HCT116 (cell line): Measurements from ENCODE around the gene TCEA2. TPM values are rescaled to one million over a fixed set of nuclear protein-coding genes. Genes with fewer than 3 reads are reported as not detected.

Experiments
- ATAC-seq: fragments of 200-7000 bp; cut with Tn5 transposase; 2 replicates; pipeline ENCODE4 v1.9.1; 2020; ENCODE audit warnings: mild to moderate bottlenecking, moderate library complexity
- BruUV-seq: library from RNA; stranded (reverse); fragments of 400-500 nt; replicated peaks from 2 replicates; lab custom pipeline; 2021; lab: Mats Ljungman, UMichigan
- CTCF ChIA-PET: fragments of 300-600 bp; sonication (Branson Sonifier 250); formaldehyde crosslinking; loops from one replicate; lab custom pipeline; 2021; ENCODE audit warnings: antibody characterized with exemption; lab: Charles Lee
- POLR2A ChIA-PET: fragments of 300-600, 350-600 bp; sonication (Branson Sonifier 250); formaldehyde crosslinking; loops from one replicate; lab custom pipeline; 2021; ENCODE audit warnings: antibody characterized with exemption; lab: Charles Lee
- RAD21 ChIA-PET, 2 experiments: fragments of 300-600 bp; sonication (Branson Sonifier 250); formaldehyde crosslinking; loops; one replicate each; lab custom pipeline; 2023; ENCODE audit warnings: low total read pairs in 2 of 2; ENCODE audit not compliant: uncharacterized antibody in 2 of 2, unreplicated experiment in 2 of 2, low non-redundant PET in 1 of 2; lab: Charles Lee
- DNase-seq: peaks from one replicate; pipeline ENCODE4 v3.0.0-alpha.2; 2010; ENCODE audit warnings: low read depth, low spot score
- H2AFZ ChIP-seq: fragments of 200-600 bp; shearing (Covaris generic), sonication (generic); 2 replicates; pipeline ENCODE4 v1.6.1; 2017; ENCODE audit warnings: low read depth, mixed run types, mixed read lengths, antibody characterized with exemption, low read length; ENCODE audit not compliant: poor library complexity, severe bottlenecking
- H3K27ac ChIP-seq: 2 replicates; pipeline ENCODE4 v1.5.1; 2012; ENCODE audit warnings: low read depth, low read length
- H3K27me3 ChIP-seq: fragments of 200-600 bp; sonication (generic); 2 replicates; pipeline ENCODE4 v1.6.1; 2016; ENCODE audit warnings: mixed run types, low read length, mixed read lengths; ENCODE audit not compliant: insufficient read depth
- H3K36me3 ChIP-seq, 2 experiments: fragments of 200-500 bp in 1 of 2; fragments of 200-600 bp in 1 of 2; sonication (Bioruptor generic) in 1 of 2; sonication (generic) in 1 of 2; 2 replicates each; pipeline versions ENCODE4 v1.5.1 to v1.6.1; 2014 to 2016; ENCODE audit warnings: low read length in 2 of 2, inconsistent platforms in 1 of 2, mixed read lengths in 1 of 2, mixed run types in 1 of 2; ENCODE audit not compliant: insufficient read depth in 2 of 2, control insufficient read depth in 1 of 2
- H3K4me1 ChIP-seq, 2 experiments: fragments of 200-600 bp in 1 of 2; sonication (generic) in 1 of 2; 2 replicates each; pipeline versions ENCODE4 v1.5.1 to v1.6.1; 2012 to 2017; ENCODE audit warnings: low read length in 2 of 2, inconsistent platforms in 1 of 2, mild to moderate bottlenecking in 1 of 2, mixed read lengths in 1 of 2, mixed run types in 1 of 2, moderate library complexity in 1 of 2; ENCODE audit not compliant: insufficient read depth in 2 of 2, control insufficient read depth in 1 of 2
- H3K4me2 ChIP-seq: fragments of 200-600 bp; sonication (generic); 2 replicates; pipeline ENCODE4 v1.6.1; 2017; ENCODE audit warnings: mixed run types, low read length, mixed read lengths
- H3K4me3 ChIP-seq, 2 experiments: fragments of 200-600 bp in 1 of 2; sonication (generic) in 1 of 2; replicated peaks in 1 of 2; 2 replicates each; pipeline ENCODE4 v1.5.1; 2011 to 2016; ENCODE audit warnings: low read length in 2 of 2, control low read depth in 1 of 2, low read depth in 1 of 2, mild to moderate bottlenecking in 1 of 2, mixed read lengths in 1 of 2, mixed run types in 1 of 2
- H3K79me2 ChIP-seq: fragments of 200-600 bp; sonication (generic); 2 replicates; pipeline ENCODE4 v1.6.1; 2017; ENCODE audit warnings: mild to moderate bottlenecking, mixed run types, low read length, moderate library complexity, mixed read lengths; ENCODE audit not compliant: insufficient read depth
- H3K9ac ChIP-seq: fragments of 200-600 bp; sonication (generic); 2 replicates; pipeline ENCODE4 v1.6.1; 2016; ENCODE audit warnings: low read length, mixed read lengths
- H3K9me2 ChIP-seq: fragments of 200-600 bp; sonication (generic), shearing (Covaris generic); 2 replicates; pipeline ENCODE4 v1.6.1; 2017; ENCODE audit warnings: mixed run types, mild to moderate bottlenecking, moderate library complexity; ENCODE audit not compliant: insufficient read depth
- H3K9me3 ChIP-seq, 2 experiments: fragments of 200-500 bp in 1 of 2; fragments of 200-600 bp in 1 of 2; sonication (Bioruptor generic) in 1 of 2; sonication (generic) in 1 of 2; 2 replicates each; pipeline ENCODE4 v1.6.1; 2014 to 2017; ENCODE audit warnings: low read length in 2 of 2, mixed read lengths in 2 of 2, inconsistent platforms in 1 of 2, low read depth in 1 of 2, mild to moderate bottlenecking in 1 of 2, mixed run types in 1 of 2, moderate library complexity in 1 of 2; ENCODE audit not compliant: control insufficient read depth in 1 of 2, insufficient read depth in 1 of 2
- H4K20me1 ChIP-seq: fragments of 200-600 bp; sonication (generic), shearing (Covaris generic); 2 replicates; pipeline ENCODE4 v1.6.1; 2017; ENCODE audit warnings: mixed run types, mild to moderate bottlenecking, moderate library complexity; ENCODE audit not compliant: insufficient read depth
- CEBPB ChIP-seq: IDR thresholded peaks from 2 replicates; pipeline ENCODE4 v1.6.1; 2012; ENCODE audit warnings: low read depth
- EGR1 ChIP-seq: IDR thresholded peaks from 2 replicates; pipeline ENCODE4 v1.6.1; 2012; ENCODE audit warnings: low read depth
- ELF1 ChIP-seq: IDR thresholded peaks from 2 replicates; pipeline ENCODE4 v1.6.1; 2012; ENCODE audit warnings: low read depth, borderline replicate concordance
- EZH2 ChIP-seq: fragments of 200-600 bp; sonication (generic); IDR thresholded peaks from 2 replicates; pipeline ENCODE4 v1.6.1; 2017; ENCODE audit warnings: antibody characterized with exemption, mixed run types
- FOSL1 ChIP-seq: IDR thresholded peaks from 2 replicates; pipeline ENCODE4 v1.6.1; 2012; ENCODE audit warnings: low read depth
- JUND ChIP-seq: IDR thresholded peaks from 2 replicates; pipeline ENCODE4 v1.6.1; 2012
- POLR2AphosphoS5 ChIP-seq: IDR thresholded peaks from 2 replicates; pipeline ENCODE4 v1.6.1; 2011; ENCODE audit warnings: mild to moderate bottlenecking, low read depth, low read length, moderate library complexity
- RAD21 ChIP-seq: IDR thresholded peaks from 2 replicates; pipeline ENCODE4 v1.6.1; 2012; ENCODE audit warnings: low read depth, mild to moderate bottlenecking
- SP1 ChIP-seq: IDR thresholded peaks from 2 replicates; pipeline ENCODE4 v1.6.1; 2012; ENCODE audit warnings: low read depth
- YY1 ChIP-seq: IDR thresholded peaks from 2 replicates; pipeline ENCODE4 v1.6.1; 2011; ENCODE audit warnings: low read length, low read depth, moderate library complexity, mild to moderate bottlenecking; ENCODE audit not compliant: insufficient replicate concordance; ENCODE audit errors: extremely low read depth
- ZFX ChIP-seq: fragments of 450-650 bp; IDR thresholded peaks from 2 replicates; pipeline ENCODE4 v1.6.1; 2017
- intact Hi-C: fragments of 100-400 bp; cut with micrococcal nuclease; formaldehyde crosslinking; loops from 2 replicates; pipeline ENCODE4 v1.10.0; 2022
- total RNA-seq: library from RNA; stranded (reverse); gene quantifications from one replicate; pipeline ENCODE4 v1.2.1, GENCODE V29; 2021; ENCODE audit not compliant: unreplicated experiment
- TF ChIP-seq, protein P1 (sequence below): IDR thresholded peaks from 2 replicates; pipeline ENCODE4 v1.6.1; 2012
- TF ChIP-seq, protein P2 (sequence below): IDR thresholded peaks from 2 replicates; pipeline ENCODE4 v1.6.1; 2011; ENCODE audit warnings: mild to moderate bottlenecking, low read length, moderate library complexity; ENCODE audit not compliant: insufficient replicate concordance; ENCODE audit errors: extremely low read depth

The TCEA2 gene
- total RNA-seq, 1 experiment from 2014 or later: 29.7 TPM

GRCh38 chr20:64062276-64062595 is 762 bp upstream of the TCEA2 start:
- DNase-seq: no peak
- TSS peak; percentile 87 for BruUV-seq
- H3K4me2 ChIP-seq: peak overlapping the region; percentile 84
- ChIA-PET POLR2A (interaction anchor here (1.0 to 1.3 kb wide), 4 partner anchors 8 to 197 kb away, joined by 4 to 7 read pairs (median 4); partner anchors contain the start of genes PRPF6 and TPD52L2), CTCF (interaction anchor here (1.0 to 1.5 kb wide), 4 partner anchors 8 to 197 kb away, joined by 3 to 8 read pairs (median 4); partner anchors contain the start of gene TPD52L2), RAD21 (interaction anchor here in 1 of 2 experiments (1.8 kb wide), 1 partner anchor 24 kb away, joined by 5 read pairs; no protein-coding TSS in a partner anchor)
- no peaks in the 10 kb centered on the region for H3K79me2 ChIP-seq
- TF ChIP-seq JUND (no peak), ZFX (no peak), YY1 (no peak), ELF1 (no peak), FOSL1 (no peak), SP1 (no peak), CEBPB (no peak), EGR1 (no peak), POLR2AphosphoS5 (no peak), EZH2 (no peak), RAD21 (no peak)
- TF ChIP-seq, protein P1, sequence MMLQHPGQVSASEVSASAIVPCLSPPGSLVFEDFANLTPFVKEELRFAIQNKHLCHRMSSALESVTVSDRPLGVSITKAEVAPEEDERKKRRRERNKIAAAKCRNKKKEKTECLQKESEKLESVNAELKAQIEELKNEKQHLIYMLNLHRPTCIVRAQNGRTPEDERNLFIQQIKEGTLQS: no peak
- TF ChIP-seq, protein P2, sequence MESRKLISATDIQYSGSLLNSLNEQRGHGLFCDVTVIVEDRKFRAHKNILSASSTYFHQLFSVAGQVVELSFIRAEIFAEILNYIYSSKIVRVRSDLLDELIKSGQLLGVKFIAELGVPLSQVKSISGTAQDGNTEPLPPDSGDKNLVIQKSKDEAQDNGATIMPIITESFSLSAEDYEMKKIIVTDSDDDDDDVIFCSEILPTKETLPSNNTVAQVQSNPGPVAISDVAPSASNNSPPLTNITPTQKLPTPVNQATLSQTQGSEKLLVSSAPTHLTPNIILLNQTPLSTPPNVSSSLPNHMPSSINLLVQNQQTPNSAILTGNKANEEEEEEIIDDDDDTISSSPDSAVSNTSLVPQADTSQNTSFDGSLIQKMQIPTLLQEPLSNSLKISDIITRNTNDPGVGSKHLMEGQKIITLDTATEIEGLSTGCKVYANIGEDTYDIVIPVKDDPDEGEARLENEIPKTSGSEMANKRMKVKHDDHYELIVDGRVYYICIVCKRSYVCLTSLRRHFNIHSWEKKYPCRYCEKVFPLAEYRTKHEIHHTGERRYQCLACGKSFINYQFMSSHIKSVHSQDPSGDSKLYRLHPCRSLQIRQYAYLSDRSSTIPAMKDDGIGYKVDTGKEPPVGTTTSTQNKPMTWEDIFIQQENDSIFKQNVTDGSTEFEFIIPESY: no peak
- no peaks in the 10 kb centered on the region for H3K36me3 ChIP-seq
- H3K9me3 ChIP-seq: no peaks in the 10 kb centered on the region
- intact Hi-C loops: no loop called here
- no peak for ATAC-seq
- peaks cover 38 to 59% of the 10 kb centered on the region in 2 experiments for H3K4me1 ChIP-seq
- H3K4me3 ChIP-seq: peak overlapping the region; percentile 78 to 84
- H4K20me1 ChIP-seq: no peaks in the 10 kb centered on the region
- peak overlapping the region; percentile 76 for H3K27ac ChIP-seq
- no peak overlapping the region for H2AFZ ChIP-seq
- no peaks in the 10 kb centered on the region for H3K27me3 ChIP-seq
- peak overlapping the region; percentile 78 for H3K9ac ChIP-seq
- no peaks in the 10 kb centered on the region for H3K9me2 ChIP-seq
